HFFc6 (cell line): ENCODE data around the gene GATA3. TPM values are rescaled to one million over a fixed set of nuclear protein-coding genes. Genes with fewer than 3 reads are reported as not detected.

Experiments used
- DNase-seq: peaks from one replicate; pipeline ENCODE4 v3.0.0-alpha.2; 2018
- H3K27ac Mint-ChIP-seq: 2 replicates; pipeline ENCODE4 v1.8.0; 2020; ENCODE audit warnings: mild to moderate bottlenecking, mixed read lengths
- H3K27me3 Mint-ChIP-seq: 2 replicates; pipeline ENCODE4 v1.8.0; 2021; ENCODE audit warnings: mild to moderate bottlenecking, moderate library complexity, mixed read lengths; ENCODE audit not compliant: insufficient read depth
- H3K36me3 Mint-ChIP-seq: 2 replicates; pipeline ENCODE4 v1.8.0; 2021; ENCODE audit warnings: low read depth, mixed read lengths
- H3K4me1 Mint-ChIP-seq: 2 replicates; pipeline ENCODE4 v1.8.0; 2020; ENCODE audit warnings: low read depth, mixed read lengths
- H3K4me3 Mint-ChIP-seq: 2 replicates; pipeline ENCODE4 v1.8.0; 2020; ENCODE audit warnings: mild to moderate bottlenecking, moderate library complexity, mixed read lengths
- H3K9me3 Mint-ChIP-seq: 2 replicates; pipeline ENCODE4 v1.8.0; 2020; ENCODE audit warnings: mild to moderate bottlenecking, mixed read lengths
- total RNA-seq, 6 experiments: library from RNA; stranded (reverse); fragmentation: NEBNext Ultra II Directional; extraction: Animal tissue kit (Norgen Biotek cat#: 25700); gene quantifications; 2 replicates in 1 of 6; 3 replicates in 5 of 6; pipeline ENCODE4 v1.2.3, GENCODE V29; 2021
- TF ChIP-seq, protein P1 (sequence below): fragments of 200-600 bp; sonication (generic); IDR thresholded peaks from 2 replicates; pipeline ENCODE4 v1.5.0; 2021; ENCODE audit warnings: antibody characterized with exemption, mild to moderate bottlenecking

The GATA3 gene
- total RNA-seq, 6 experiments from 2014 or later, result 0.07 to 0.43 (median 0.16) TPM; not detected in 2

DNA sequence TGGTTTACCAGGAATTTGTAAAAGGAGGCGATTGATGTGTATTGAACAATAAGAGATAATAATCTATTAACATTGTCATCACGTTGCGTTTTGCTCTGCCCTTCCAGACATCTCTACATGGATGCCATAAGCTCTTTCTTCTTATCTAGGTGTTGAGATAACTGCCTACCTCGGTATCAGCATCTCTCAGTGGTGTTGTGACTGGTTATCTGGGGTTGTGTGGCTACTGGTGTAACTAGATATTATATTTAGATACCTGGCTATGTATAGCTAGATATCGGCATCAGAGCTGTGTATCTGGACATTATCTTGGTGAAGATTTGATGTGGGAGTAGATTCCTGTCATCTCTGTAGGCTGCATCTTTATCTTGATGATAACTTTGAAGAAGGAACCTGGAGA lies 17.2 kb downstream of the GATA3 start:
- no peak for DNase-seq
- H3K27ac Mint-ChIP-seq, result no peak overlapping the region
- TF ChIP-seq, protein P1, sequence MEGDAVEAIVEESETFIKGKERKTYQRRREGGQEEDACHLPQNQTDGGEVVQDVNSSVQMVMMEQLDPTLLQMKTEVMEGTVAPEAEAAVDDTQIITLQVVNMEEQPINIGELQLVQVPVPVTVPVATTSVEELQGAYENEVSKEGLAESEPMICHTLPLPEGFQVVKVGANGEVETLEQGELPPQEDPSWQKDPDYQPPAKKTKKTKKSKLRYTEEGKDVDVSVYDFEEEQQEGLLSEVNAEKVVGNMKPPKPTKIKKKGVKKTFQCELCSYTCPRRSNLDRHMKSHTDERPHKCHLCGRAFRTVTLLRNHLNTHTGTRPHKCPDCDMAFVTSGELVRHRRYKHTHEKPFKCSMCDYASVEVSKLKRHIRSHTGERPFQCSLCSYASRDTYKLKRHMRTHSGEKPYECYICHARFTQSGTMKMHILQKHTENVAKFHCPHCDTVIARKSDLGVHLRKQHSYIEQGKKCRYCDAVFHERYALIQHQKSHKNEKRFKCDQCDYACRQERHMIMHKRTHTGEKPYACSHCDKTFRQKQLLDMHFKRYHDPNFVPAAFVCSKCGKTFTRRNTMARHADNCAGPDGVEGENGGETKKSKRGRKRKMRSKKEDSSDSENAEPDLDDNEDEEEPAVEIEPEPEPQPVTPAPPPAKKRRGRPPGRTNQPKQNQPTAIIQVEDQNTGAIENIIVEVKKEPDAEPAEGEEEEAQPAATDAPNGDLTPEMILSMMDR, result no peak
- H3K27me3 Mint-ChIP-seq, result peaks cover 10% of the 10 kb centered on the region; the same call in 1 of the 2 replicates
- peaks cover 31% of the 10 kb centered on the region for H3K4me1 Mint-ChIP-seq
- no peaks in the 10 kb centered on the region for H3K36me3 Mint-ChIP-seq
- H3K4me3 Mint-ChIP-seq, result no peak overlapping the region
- H3K9me3 Mint-ChIP-seq, result no peaks in the 10 kb centered on the region

DNA sequence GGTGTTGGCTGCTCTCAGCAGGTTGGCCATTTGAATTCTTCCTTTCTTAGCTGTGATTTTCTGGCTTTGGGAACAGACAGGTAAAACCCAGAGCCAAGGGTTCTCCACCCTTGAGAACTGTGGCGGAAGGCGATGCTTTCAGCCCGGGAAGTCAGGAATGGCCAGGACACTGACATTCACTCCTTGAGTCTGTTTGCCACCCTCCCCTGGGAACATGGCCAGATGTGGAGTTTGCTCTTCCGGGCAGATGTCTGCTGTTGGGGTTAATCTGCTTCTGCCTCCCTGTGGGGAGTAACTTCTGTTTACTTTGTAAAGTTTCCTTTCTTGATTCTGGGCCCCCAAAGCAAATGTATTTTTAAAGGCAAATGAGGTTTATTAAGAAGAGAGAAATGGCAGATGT lies 17.7 kb downstream of the GATA3 start:
- no peaks in the 10 kb centered on the region for H3K36me3 Mint-ChIP-seq
- H3K4me3 Mint-ChIP-seq, result no peak overlapping the region

DNA sequence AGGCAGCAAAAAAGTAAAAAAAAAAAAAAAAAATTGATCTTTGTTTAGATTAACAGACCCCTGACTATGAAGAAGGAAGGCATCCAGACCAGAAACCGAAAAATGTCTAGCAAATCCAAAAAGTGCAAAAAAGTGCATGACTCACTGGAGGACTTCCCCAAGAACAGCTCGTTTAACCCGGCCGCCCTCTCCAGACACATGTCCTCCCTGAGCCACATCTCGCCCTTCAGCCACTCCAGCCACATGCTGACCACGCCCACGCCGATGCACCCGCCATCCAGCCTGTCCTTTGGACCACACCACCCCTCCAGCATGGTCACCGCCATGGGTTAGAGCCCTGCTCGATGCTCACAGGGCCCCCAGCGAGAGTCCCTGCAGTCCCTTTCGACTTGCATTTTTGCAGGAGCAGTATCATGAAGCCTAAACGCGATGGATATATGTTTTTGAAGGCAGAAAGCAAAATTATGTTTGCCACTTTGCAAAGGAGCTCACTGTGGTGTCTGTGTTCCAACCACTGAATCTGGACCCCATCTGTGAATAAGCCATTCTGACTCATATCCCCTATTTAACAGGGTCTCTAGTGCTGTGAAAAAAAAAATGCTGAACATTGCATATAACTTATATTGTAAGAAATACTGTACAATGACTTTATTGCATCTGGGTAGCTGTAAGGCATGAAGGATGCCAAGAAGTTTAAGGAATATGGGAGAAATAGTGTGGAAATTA lies 19.4 kb downstream of the GATA3 start:
- peaks cover 30% of the 10 kb centered on the region for H3K4me1 Mint-ChIP-seq
- peaks cover 9% of the 10 kb centered on the region; the same call in 1 of the 2 replicates for H3K27me3 Mint-ChIP-seq
- no peaks in the 10 kb centered on the region for H3K36me3 Mint-ChIP-seq
- H3K27ac Mint-ChIP-seq, result no peak overlapping the region
- H3K4me3 Mint-ChIP-seq, result no peak overlapping the region
- no peak for DNase-seq
- no peaks in the 10 kb centered on the region for H3K9me3 Mint-ChIP-seq
- TF ChIP-seq, protein P1, result no peak

More for the DNA sequence above, 17.7 kb downstream of the GATA3 start:
- TF ChIP-seq, protein P1, result no peak
- DNase-seq, result no peak
- Mint-ChIP-seq H3K27me3 (peaks cover 13% of the 10 kb centered on the region; the same call in 1 of the 2 replicates), H3K27ac (no peak overlapping the region), H3K4me1 (peaks cover 31% of the 10 kb centered on the region), H3K9me3 (no peaks in the 10 kb centered on the region)

DNA sequence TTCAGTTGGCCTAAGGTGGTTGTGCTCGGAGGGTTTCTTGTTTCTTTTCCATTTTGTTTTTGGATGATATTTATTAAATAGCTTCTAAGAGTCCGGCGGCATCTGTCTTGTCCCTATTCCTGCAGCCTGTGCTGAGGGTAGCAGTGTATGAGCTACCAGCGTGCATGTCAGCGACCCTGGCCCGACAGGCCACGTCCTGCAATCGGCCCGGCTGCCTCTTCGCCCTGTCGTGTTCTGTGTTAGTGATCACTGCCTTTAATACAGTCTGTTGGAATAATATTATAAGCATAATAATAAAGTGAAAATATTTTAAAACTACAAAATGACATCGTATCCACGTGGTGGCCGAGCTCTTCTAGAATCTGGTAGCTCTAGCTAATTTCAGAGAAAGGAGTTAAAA lies 20.4 kb downstream of the GATA3 start:
- H3K36me3 Mint-ChIP-seq, result no peaks in the 10 kb centered on the region
- peaks cover 9% of the 10 kb centered on the region; the same call in 1 of the 2 replicates for H3K27me3 Mint-ChIP-seq
- TF ChIP-seq, protein P1, result no peak
- H3K4me3 Mint-ChIP-seq, result no peak overlapping the region; the same call in 1 of the 2 replicates
- H3K27ac Mint-ChIP-seq, result no peak overlapping the region
- no peaks in the 10 kb centered on the region for H3K9me3 Mint-ChIP-seq
- DNase-seq, result no peak
- peaks cover 20% of the 10 kb centered on the region for H3K4me1 Mint-ChIP-seq

DNA sequence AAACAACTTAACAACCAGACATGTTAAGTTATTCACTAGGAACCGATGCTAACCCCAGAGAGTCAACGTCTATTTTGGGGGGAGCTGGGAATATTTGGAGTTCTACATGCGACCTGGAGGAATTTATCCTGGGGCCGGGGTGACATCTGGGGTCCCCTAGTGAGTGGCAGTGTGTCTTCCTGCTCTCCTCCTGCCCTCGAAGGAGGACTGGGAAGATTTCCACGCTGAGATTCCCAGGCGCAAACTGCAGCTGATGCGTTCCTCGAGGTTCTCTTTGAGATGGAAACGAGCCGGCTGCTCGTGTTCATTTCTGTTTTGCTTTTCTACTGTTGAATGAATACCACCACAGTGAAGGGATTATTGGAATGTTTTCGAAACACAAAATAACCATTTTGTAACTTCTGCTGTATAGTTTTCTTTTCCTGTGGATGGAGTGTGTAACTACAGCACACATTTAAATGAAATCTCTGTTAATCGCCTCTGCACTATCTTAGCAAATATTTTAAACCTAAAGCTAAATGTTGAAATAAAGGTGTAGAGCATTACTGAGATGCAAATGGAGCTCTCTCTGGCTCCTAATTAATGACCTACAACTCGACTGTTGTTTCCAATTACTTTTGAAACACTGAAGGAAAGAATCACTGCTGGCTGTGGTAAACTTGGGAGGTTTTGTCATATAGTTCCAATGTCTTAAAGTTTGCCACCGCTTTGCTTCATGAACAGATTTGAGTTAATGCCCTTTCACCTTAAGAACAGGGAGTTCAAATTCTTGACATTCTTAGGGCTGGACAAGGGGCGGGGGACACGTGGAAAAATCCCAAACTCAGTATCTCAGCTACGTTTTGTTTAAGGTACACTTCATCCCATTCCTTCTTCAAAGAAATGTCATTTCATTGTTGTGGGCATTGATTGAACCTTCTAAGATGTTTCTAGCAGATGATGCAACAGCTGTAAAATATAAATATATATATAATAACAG lies 21.1 kb downstream of the GATA3 start:
- TF ChIP-seq, protein P1, result peak; percentile 41
- DNase-seq, result no peak
- Mint-ChIP-seq H3K4me3 (no peak overlapping the region; the same call in 1 of the 2 replicates), H3K36me3 (no peaks in the 10 kb centered on the region), H3K9me3 (no peaks in the 10 kb centered on the region), H3K27me3 (peaks cover 9% of the 10 kb centered on the region; the same call in 1 of the 2 replicates), H3K4me1 (peaks cover 13% of the 10 kb centered on the region), H3K27ac (no peak overlapping the region)
